Endothelial cell of umbilical vein (primary cell): Measurements from ENCODE around the gene OR6C2. TPM values are rescaled to one million over a fixed set of nuclear protein-coding genes. Genes with fewer than 3 reads are reported as not detected.

Experiments
- BruUV-seq: library from RNA; stranded (reverse); fragments of 400-500 nt; replicated peaks from 2 replicates; lab custom pipeline; 2021; lab: Mats Ljungman, UMichigan
- CTCF ChIA-PET: fragments of 300-600, 350-600 bp; sonication (Branson Sonifier 250); formaldehyde crosslinking; loops from one replicate; lab custom pipeline; 2021; ENCODE audit warnings: antibody characterized with exemption, inconsistent platforms; lab: Charles Lee
- POLR2A ChIA-PET: fragments of 300-600, 350-600 bp; sonication (Branson Sonifier 250); formaldehyde crosslinking; loops from one replicate; lab custom pipeline; 2021; ENCODE audit warnings: antibody characterized with exemption, inconsistent platforms; lab: Charles Lee
- DNase-seq: peaks from one replicate; pipeline ENCODE4 v3.0.0-alpha.2; 2011; ENCODE audit warnings: low read depth, low spot score
- FAIRE-seq: peaks from 2 replicates; lab custom pipeline; 2011; peaks lifted over from hg19 to GRCh38; lab: Jason Lieb, UNC
- H2AFZ ChIP-seq: 2 replicates; pipeline ENCODE4 v1.6.0; 2012; ENCODE audit warnings: low read depth, low read length, control low read depth, inconsistent platforms
- H3K27ac ChIP-seq: 2 replicates; pipeline ENCODE4 v1.5.1; 2011; ENCODE audit warnings: low read depth, mild to moderate bottlenecking, control low read depth, low read length, moderate library complexity; ENCODE audit not compliant: insufficient read depth
- H3K27me3 ChIP-seq, 2 experiments: 2 replicates each; pipeline versions ENCODE4 v1.6.0 to v1.6.1; 2011; ENCODE audit warnings: low read length in 2 of 2, mixed read lengths in 1 of 2; ENCODE audit not compliant: control insufficient read depth in 2 of 2, insufficient read depth in 2 of 2
- H3K36me3 ChIP-seq, 2 experiments: 2 replicates in 1 of 2; 3 replicates in 1 of 2; pipeline ENCODE4 v1.5.1; 2011; ENCODE audit warnings: low read length in 2 of 2, mild to moderate bottlenecking in 1 of 2, moderate library complexity in 1 of 2; ENCODE audit not compliant: control insufficient read depth in 2 of 2, insufficient read depth in 2 of 2; ENCODE audit errors: extremely low read depth in 1 of 2
- H3K4me1 ChIP-seq: 3 replicates; pipeline ENCODE4 v1.5.1; 2011; ENCODE audit warnings: mild to moderate bottlenecking, low read length; ENCODE audit not compliant: control insufficient read depth, insufficient read depth; ENCODE audit errors: extremely low read depth
- H3K4me2 ChIP-seq: 2 replicates; pipeline ENCODE4 v1.6.1; 2011; ENCODE audit warnings: low read length, control low read depth, mixed read lengths; ENCODE audit not compliant: insufficient read depth
- H3K4me3 ChIP-seq, 3 experiments: fragments of 200-600 bp in 1 of 3; sonication (generic), shearing (Covaris generic) in 1 of 3; replicated peaks in 1 of 3; 2 replicates each; pipeline ENCODE4 v1.5.1; 2011 to 2016; ENCODE audit warnings: control low read depth in 3 of 3, low read length in 3 of 3, mild to moderate bottlenecking in 2 of 3, inconsistent platforms in 1 of 3, low read depth in 1 of 3, moderate library complexity in 1 of 3; ENCODE audit not compliant: insufficient read depth in 1 of 3
- H3K79me2 ChIP-seq: 2 replicates; pipeline ENCODE4 v1.6.0; 2012; ENCODE audit warnings: low read length, inconsistent platforms; ENCODE audit not compliant: control insufficient read depth, insufficient read depth
- H3K9ac ChIP-seq: replicated peaks from 2 replicates; pipeline ENCODE3; 2011; ENCODE audit warnings: low read length, control low read depth; ENCODE audit not compliant: insufficient read depth; ENCODE audit errors: extremely low read depth
- H3K9me1 ChIP-seq: replicated peaks from 3 replicates; pipeline ENCODE4 v1.6.0; 2011; ENCODE audit warnings: mild to moderate bottlenecking, low read length; ENCODE audit not compliant: control insufficient read depth, insufficient read depth; ENCODE audit errors: extremely low read depth
- H3K9me3 ChIP-seq: replicated peaks from 2 replicates; pipeline ENCODE4 v1.5.1; 2012; ENCODE audit warnings: low read length, inconsistent platforms; ENCODE audit not compliant: control insufficient read depth, insufficient read depth
- H4K20me1 ChIP-seq: replicated peaks from 2 replicates; pipeline ENCODE3; 2011; ENCODE audit warnings: mild to moderate bottlenecking, low read length; ENCODE audit not compliant: control insufficient read depth, insufficient read depth; ENCODE audit errors: extremely low read depth
- EZH2 ChIP-seq: IDR thresholded peaks from 2 replicates; pipeline ENCODE4 v1.6.1; 2012; ENCODE audit warnings: borderline replicate concordance, low read depth, mild to moderate bottlenecking, moderate library complexity, low read length, inconsistent platforms; ENCODE audit not compliant: severe bottlenecking
- FOS ChIP-seq: IDR thresholded peaks from 2 replicates; pipeline ENCODE4 v1.6.1; 2011; ENCODE audit warnings: mild to moderate bottlenecking, low read length, moderate library complexity, borderline replicate concordance; ENCODE audit not compliant: insufficient read depth
- GATA2 ChIP-seq: IDR thresholded peaks from 2 replicates; pipeline ENCODE4 v1.7.0; 2011; ENCODE audit warnings: low read depth, mild to moderate bottlenecking, moderate library complexity, mixed read lengths, low read length; ENCODE audit not compliant: insufficient read length, insufficient read depth
- JUN ChIP-seq: IDR thresholded peaks from 2 replicates; pipeline ENCODE4 v1.6.1; 2011; ENCODE audit warnings: borderline replicate concordance, low read depth; ENCODE audit not compliant: insufficient read length, insufficient read depth
- MYC ChIP-seq: IDR thresholded peaks from one replicate; pipeline ENCODE4 v1.6.1; 2011; ENCODE audit warnings: mild to moderate bottlenecking, low read depth, low read length
- POLR2A ChIP-seq: IDR thresholded peaks from 2 replicates; pipeline ENCODE4 v1.6.1; 2012; ENCODE audit warnings: low read depth, mild to moderate bottlenecking, control low read depth, low read length
- POLR2AphosphoS5 ChIP-seq: IDR thresholded peaks from 2 replicates; pipeline ENCODE4 v1.6.1; 2012; ENCODE audit warnings: low read depth, mild to moderate bottlenecking, control low read depth, low read length, moderate library complexity; ENCODE audit not compliant: insufficient read depth
- dilution Hi-C: fragments of 300-500 bp; cut with MboI; formaldehyde crosslinking; loops from one replicate; pipeline ENCODE4 v1.15.0; 2019; ENCODE audit warnings: low sequenced_read_pairs; ENCODE audit not compliant: extremely low pct_ligation_motif_present
- intact Hi-C: fragments of 100-400 bp; cut with micrococcal nuclease; formaldehyde crosslinking; loops from one replicate; pipeline ENCODE4 v1.10.0; 2022
- polyA plus RNA-seq, 4 experiments: library from polyadenylated mRNA; depleted of rRNA in 3 of 4; stranded (reverse) in 3 of 4; unstranded in 1 of 4; fragments of >200 nt; gene quantifications; 2 replicates each; pipeline versions ENCODE4 v1.2.1 to v1.2.3, GENCODE V29; 2011 to 2012; ENCODE audit warnings: missing spikeins in 1 of 4
- total RNA-seq: library from RNA; stranded (reverse); gene quantifications from 2 replicates; pipeline ENCODE4 v1.2.3, GENCODE V29; 2021
- TF ChIP-seq, protein P1 (sequence below), 2 donors: IDR thresholded peaks; 1 replicate in 1 of 2; 2 replicates in 1 of 2; pipeline ENCODE4 v1.5.1; 2011; ENCODE audit warnings: low read length in 2 of 2, mild to moderate bottlenecking in 2 of 2, moderate library complexity in 2 of 2, control low read depth in 1 of 2, inconsistent platforms in 1 of 2, low read depth in 1 of 2; ENCODE audit not compliant: insufficient read depth in 1 of 2; ENCODE audit errors: extremely low read depth in 1 of 2
- TF ChIP-seq, protein P2 (sequence below): IDR thresholded peaks from 2 replicates; pipeline ENCODE4 v1.6.1; 2011; ENCODE audit not compliant: insufficient read depth, insufficient read length

The OR6C2 gene
- total and polyA plus RNA-seq, 2 donors (not counting 3 experiments of a cell fraction or from before 2014, with no cell fraction given), result not detected

- no peak within 1 kb of the TSS for H3K4me2 ChIP-seq
- DNase-seq (no peak), FAIRE-seq (no peak)
- no peaks in the 10 kb centered on the region for H4K20me1 ChIP-seq
- no peaks in the 10 kb centered on the region for H3K27me3 ChIP-seq
- no peaks in the 10 kb centered on the region for H3K36me3 ChIP-seq
- no peaks in the 10 kb centered on the region for H3K79me2 ChIP-seq
- H2AFZ ChIP-seq, result no peak within 1 kb of the TSS
- H3K9me3 ChIP-seq, result no peaks in the 10 kb centered on the region
- H3K4me1 ChIP-seq, result no peaks in the 10 kb centered on the region
- no peak for TF ChIP-seq POLR2AphosphoS5
- TF ChIP-seq, protein P1, sequence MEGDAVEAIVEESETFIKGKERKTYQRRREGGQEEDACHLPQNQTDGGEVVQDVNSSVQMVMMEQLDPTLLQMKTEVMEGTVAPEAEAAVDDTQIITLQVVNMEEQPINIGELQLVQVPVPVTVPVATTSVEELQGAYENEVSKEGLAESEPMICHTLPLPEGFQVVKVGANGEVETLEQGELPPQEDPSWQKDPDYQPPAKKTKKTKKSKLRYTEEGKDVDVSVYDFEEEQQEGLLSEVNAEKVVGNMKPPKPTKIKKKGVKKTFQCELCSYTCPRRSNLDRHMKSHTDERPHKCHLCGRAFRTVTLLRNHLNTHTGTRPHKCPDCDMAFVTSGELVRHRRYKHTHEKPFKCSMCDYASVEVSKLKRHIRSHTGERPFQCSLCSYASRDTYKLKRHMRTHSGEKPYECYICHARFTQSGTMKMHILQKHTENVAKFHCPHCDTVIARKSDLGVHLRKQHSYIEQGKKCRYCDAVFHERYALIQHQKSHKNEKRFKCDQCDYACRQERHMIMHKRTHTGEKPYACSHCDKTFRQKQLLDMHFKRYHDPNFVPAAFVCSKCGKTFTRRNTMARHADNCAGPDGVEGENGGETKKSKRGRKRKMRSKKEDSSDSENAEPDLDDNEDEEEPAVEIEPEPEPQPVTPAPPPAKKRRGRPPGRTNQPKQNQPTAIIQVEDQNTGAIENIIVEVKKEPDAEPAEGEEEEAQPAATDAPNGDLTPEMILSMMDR (IDR thresholded peaks at IDR 0.05; ENCODE audit: extremely low read depth in 1 of 2, insufficient read depth in 1 of 2, low read depth in 1 of 2, low read length in 2 of 2), result no peak
- no peak for TF ChIP-seq POLR2A
- no peak for TF ChIP-seq EZH2
- no peak for TF ChIP-seq JUN
- TF ChIP-seq GATA2, result no peak
- TF ChIP-seq FOS, result no peak
- TF ChIP-seq, protein P2, sequence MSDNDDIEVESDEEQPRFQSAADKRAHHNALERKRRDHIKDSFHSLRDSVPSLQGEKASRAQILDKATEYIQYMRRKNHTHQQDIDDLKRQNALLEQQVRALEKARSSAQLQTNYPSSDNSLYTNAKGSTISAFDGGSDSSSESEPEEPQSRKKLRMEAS, result no peak
- TF ChIP-seq MYC, result no peak
- no TSS peak for BruUV-seq
- H3K9ac ChIP-seq, result no peak within 1 kb of the TSS
- POLR2A ChIA-PET, result no interaction called here
- intact Hi-C loops, result no loop called here
- dilution Hi-C loops, result no loop called here
- CTCF ChIA-PET, result no interaction called here
- H3K9me1 ChIP-seq, result no peaks in the 10 kb centered on the region
- no peak within 1 kb of the TSS for H3K4me3 ChIP-seq
- no peak within 1 kb of the TSS for H3K27ac ChIP-seq
These were observed 26.4 kb downstream of the OR6C2 start, which contains the start of gene OR6C70 for GRCh38 chr12:55470088-55470829. Gene OR6C70, minus strand, starts transcription at chr12:55470138. Its CDS starts 0 bp downstream, at chr12:55470138.
